ENCODE measurements around the gene EXOC6.

DNA sequence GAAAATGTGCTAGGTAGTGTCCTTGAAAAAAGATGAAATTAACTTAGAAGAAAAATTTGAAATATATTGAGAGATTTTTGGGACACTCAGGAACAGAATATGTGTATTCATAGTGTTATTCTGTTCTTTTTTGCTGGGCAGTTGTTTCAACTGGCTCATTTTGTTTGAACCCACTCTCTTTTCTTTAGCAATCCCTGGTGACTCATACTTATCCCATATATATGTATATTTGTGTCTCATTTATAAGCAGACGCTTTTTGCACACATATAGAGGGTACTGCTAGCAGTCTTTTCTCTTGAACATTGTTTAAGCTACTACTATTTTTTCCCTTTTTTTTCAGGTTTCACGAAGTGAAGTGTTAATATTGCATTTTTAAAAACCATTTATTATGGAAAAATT lies 1.9 kb downstream of the EXOC6 start:
- TF ChIP-seq, protein P1, sequence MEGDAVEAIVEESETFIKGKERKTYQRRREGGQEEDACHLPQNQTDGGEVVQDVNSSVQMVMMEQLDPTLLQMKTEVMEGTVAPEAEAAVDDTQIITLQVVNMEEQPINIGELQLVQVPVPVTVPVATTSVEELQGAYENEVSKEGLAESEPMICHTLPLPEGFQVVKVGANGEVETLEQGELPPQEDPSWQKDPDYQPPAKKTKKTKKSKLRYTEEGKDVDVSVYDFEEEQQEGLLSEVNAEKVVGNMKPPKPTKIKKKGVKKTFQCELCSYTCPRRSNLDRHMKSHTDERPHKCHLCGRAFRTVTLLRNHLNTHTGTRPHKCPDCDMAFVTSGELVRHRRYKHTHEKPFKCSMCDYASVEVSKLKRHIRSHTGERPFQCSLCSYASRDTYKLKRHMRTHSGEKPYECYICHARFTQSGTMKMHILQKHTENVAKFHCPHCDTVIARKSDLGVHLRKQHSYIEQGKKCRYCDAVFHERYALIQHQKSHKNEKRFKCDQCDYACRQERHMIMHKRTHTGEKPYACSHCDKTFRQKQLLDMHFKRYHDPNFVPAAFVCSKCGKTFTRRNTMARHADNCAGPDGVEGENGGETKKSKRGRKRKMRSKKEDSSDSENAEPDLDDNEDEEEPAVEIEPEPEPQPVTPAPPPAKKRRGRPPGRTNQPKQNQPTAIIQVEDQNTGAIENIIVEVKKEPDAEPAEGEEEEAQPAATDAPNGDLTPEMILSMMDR (conservative IDR thresholded peaks at IDR 0.05; ENCODE audit: low read length), result no peak
- no peak for TF ChIP-seq EZH2phosphoT487 (IDR thresholded peaks at IDR 0.05; ENCODE audit: borderline replicate concordance)

Data from Loucy (cell line).